ENCODE data around the gene CDKN2B. TPM values are rescaled to one million over a fixed set of nuclear protein-coding genes. Genes with fewer than 3 reads are reported as not detected.

CDKN2B gene
- total and polyA plus RNA-seq, 2 of the 4 experiments (the other 2 are of a cell fraction): 3.6 to 8.2 TPM

DNA sequence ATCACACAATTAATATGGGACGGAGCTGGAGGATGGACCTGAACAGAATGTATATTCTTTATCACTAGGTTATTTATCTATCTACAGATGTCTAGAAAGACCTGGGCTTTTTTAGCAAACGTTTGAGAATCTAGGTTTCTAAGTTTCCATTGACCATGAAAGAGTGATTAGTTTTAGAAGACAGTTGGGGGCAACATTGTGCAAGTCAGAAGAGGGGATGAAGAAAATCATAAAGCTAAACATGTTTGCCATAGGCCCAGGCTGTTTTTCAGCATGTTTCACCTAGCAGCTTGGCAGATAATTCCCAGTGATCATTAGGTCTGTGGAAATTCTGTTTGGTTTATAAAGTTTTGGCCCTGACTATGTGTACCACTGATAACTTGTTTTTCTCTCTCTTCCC is 44.1 kb upstream of the CDKN2B start:
- BruUV-seq (replicated peaks): no TSS peak
- Histone ChIP-seq H2AFZ (replicated peaks; ENCODE audit: low read length, poor library complexity) (no peak overlapping the region), H3K4me3 (ENCODE audit: insufficient read depth, low read depth, low read length) (no peak overlapping the region), H2BK15ac (ENCODE audit: low read depth, low read length) (peak overlapping the region; percentile 11; the same call in 1 of the 3 replicates), H2BK20ac (ENCODE audit: low read depth, low read length) (no peak overlapping the region), H2BK120ac (ENCODE audit: low read depth, low read length) (peak overlapping the region; percentile 60; the same call in 1 of the 2 replicates), H3K4ac (ENCODE audit: low read depth, low read length) (peak overlapping the region; percentile 58), H2AK9ac (replicated peaks; ENCODE audit: low read depth, low read length, poor library complexity) (no peak overlapping the region), H4K20me1 (ENCODE audit: insufficient read depth, low read length) (peaks cover 3% of the 10 kb centered on the region; the same call in 1 of the 2 replicates), H3K27me3 (ENCODE audit: control insufficient read depth, insufficient read depth, low read length) (no peaks in the 10 kb centered on the region), H4K8ac (ENCODE audit: low read depth in 2 of 2, low read length in 2 of 2) (no peak overlapping the region), H3K23ac (ENCODE audit: low read depth, low read length) (no peak overlapping the region), H3K9me1 (ENCODE audit: insufficient read depth, low read length) (peaks cover 3% of the 10 kb centered on the region; the same call in 1 of the 2 replicates), H3K9me3 (ENCODE audit: control insufficient read depth, insufficient read depth, low read length) (no peaks in the 10 kb centered on the region), H3K4me2 (ENCODE audit: low read depth, low read length) (peak overlapping the region; percentile 27; the same call in 1 of the 2 replicates), H3K79me1 (ENCODE audit: low read depth in 1 of 2, low read length in 2 of 2) (no peaks in the 10 kb centered on the region), H3K27ac (ENCODE audit: insufficient read depth, low read length) (no peak overlapping the region), H3K9ac (ENCODE audit: low read depth, low read length) (no peak overlapping the region), H3K36me3 (ENCODE audit: control insufficient read depth, insufficient read depth, low read length) (no peaks in the 10 kb centered on the region), H2BK5ac (ENCODE audit: low read depth, low read length, poor library complexity, severe bottlenecking) (no peak overlapping the region), H4K5ac (ENCODE audit: low read depth, low read length) (no peak overlapping the region), H2AK5ac (ENCODE audit: low read depth, low read length) (no peak overlapping the region; the same call in 1 of the 2 replicates), H3K4me1 (ENCODE audit: control insufficient read depth, insufficient read depth, low read length) (peaks cover 2% of the 10 kb centered on the region), H3K18ac (ENCODE audit: low read depth, low read length) (no peak overlapping the region), H4K91ac (ENCODE audit: insufficient read depth, low read depth, low read length) (peak overlapping the region; percentile 1; the same call in 1 of the 2 replicates), H3K14ac (replicated peaks; ENCODE audit: low read depth, low read length) (peak overlapping the region; percentile 35; the same call in 1 of the 2 replicates), H3K56ac (ENCODE audit: extremely low read depth, insufficient read depth, low read length) (no peak overlapping the region)
- intact Hi-C loops (cut with micrococcal nuclease): loop anchor here (2.0 to 5.0 kb wide), 2 partner anchors 50 to 184 kb away; no protein-coding TSS in a partner anchor
- POLR2A ChIA-PET (ENCODE audit: unreplicated experiment): no interaction called here
- CTCF ChIA-PET: interaction anchor here (0.7 to 3.0 kb wide), 6 partner anchors 12 to 185 kb away, joined by 3 to 11 read pairs (median 3); no protein-coding TSS in a partner anchor
- dilution Hi-C loops (cut with HindIII; ENCODE audit: low sequenced_read_pairs, unreplicated experiment): no loop called here
- ATAC-seq (ENCODE audit: low read depth) (peak; percentile 10; the same call in 1 of the 2 replicates), DNase-seq (peak; percentile 13)
- no CpG with 5 or more reads among the region's 2 CpGs for WGBS, 2 experiments (ENCODE audit: extremely low coverage in 2 of 2, insufficient read length in 1 of 2)
- TF ChIP-seq RCOR1 (IDR thresholded peaks at IDR 0.05; ENCODE audit: insufficient replicate concordance, low read length): no peak
- TF ChIP-seq ELK1 (IDR thresholded peaks at IDR 0.05; ENCODE audit: borderline replicate concordance, low read depth, low read length): no peak
- no peak for TF ChIP-seq NFE2L2 (IDR thresholded peaks at IDR 0.05; ENCODE audit: low read depth, low read length)
- in situ Hi-C loops (cut with MboI; ENCODE audit: low sequenced_read_pairs): no loop called here

Data from IMR-90 (cell line).